Measurements from ENCODE around the gene SLC22A8.
"Not testable (repeated sequence)": the region's sequence is repeated elsewhere in the genome, so short reads cannot be mapped to it uniquely, and the experiment has no call there.

The SLC22A8 gene

DNA sequence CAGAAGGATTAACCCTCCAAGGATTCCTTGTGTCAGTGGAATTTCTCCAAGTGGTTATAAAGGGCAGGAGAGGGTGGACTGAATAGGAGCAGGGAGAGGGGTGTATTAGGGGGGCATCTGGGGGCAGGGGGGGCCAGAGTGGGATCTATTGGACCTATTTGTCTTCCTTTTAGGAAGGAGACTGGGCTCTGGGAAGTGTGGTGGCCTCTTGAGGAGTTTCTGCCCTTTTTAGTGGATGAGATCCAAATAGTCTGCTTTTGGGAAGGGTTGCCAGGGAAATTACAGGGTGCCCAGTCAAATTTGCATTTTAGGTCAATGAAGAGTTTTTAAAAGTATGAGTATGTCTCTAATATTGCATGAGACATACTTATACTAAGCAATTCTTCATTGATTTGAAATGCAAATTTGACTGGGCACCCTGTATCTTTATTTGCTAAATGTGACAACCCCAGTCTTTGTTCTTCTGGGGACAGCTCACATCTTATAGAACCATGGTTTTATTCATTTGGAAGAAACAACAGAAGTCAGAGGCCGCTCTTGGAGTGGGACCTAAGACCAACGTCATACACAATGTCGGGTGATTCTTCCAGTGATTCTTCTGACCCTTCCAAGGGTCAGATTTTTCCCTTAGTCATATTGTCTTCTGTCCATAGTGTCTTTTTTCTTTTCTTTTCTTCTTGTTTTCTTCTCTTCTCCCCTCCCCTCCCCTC, 30.4 kb downstream of the SLC22A8 start:
- DNase-seq (ENCODE audit: low read depth), result no peak

GRCh38 chr11:62984451-62984991, 31.1 kb downstream of the SLC22A8 start, which contains the start of gene SLC22A6:
Gene SLC22A6, minus strand, starts transcription at chr11:62984967. Its CDS starts 277 bp downstream, at chr11:62984690.
- DNase-seq (ENCODE audit: low read depth), result no peak

DNA sequence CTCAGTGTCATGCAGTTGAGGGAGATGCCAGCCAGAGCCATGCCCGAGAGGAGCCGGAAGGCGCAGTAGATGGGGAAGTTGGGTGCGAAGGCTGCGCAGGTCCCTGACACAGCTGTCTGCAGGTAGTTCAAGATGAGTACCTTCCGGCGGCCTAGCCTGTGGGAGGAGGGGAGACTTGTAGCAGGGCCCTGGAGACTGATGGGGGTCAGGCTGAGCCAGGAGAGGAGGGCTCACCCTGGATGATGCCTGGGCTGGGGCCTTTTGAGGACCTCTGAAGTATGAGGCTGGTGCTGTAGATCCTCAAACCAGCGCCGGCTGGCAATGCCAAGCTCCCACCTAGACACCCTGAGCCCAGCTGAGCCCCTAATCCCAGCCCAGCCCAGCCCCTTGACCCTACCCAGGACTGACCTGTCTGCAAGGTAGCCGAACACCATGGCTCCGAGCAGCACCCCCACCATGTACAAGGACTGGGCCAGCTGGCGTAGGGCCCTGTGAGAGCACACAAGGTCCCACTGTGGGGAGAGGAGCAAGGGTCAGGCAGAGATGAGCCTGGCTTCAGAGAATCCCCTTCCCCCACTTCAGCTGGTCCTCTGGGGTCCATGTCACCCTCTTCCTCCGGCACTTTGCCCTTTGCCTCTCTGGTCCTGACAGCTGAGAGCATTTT, 32.0 kb downstream of the SLC22A8 start:
- DNase-seq (ENCODE audit: low read depth), result no peak

- DNase-seq (ENCODE audit: low read depth), result no peak
Measured at GRCh38 chr11:62981743-62982142, 33.9 kb downstream of the SLC22A8 start.

- DNase-seq (ENCODE audit: low read depth), result no peak
Measured at GRCh38 chr11:62980133-62980760, 35.4 kb downstream of the SLC22A8 start.

GRCh38 chr11:62976109-62976508, 39.5 kb downstream of the SLC22A8 start:
- no peak for DNase-seq (ENCODE audit: low read depth)

- DNase-seq (ENCODE audit: low read depth), result peak; percentile 10
Measured at GRCh38 chr11:62974848-62975522, 40.7 kb downstream of the SLC22A8 start.

DNA sequence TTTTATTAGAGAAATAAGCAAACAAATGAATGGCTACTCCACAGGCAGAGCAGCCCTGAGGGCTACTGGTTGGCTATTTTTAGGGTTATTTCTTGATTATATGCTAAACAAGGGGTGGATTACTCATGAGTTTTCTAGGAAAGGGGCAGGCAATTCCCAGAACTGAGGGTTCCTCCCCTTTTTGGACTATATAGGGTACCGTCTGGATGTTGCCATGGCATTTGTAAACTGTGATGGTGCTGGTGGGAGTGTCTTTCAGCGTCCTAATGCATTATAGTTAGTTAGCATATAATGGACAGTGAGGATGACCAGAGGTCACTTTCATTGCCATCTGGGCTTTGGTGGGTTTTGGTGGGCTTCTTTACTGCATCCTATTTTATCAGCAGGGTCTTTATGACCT, 50.1 kb downstream of the SLC22A8 start:
- no peak for DNase-seq (ENCODE audit: low read depth)

- DNase-seq (ENCODE audit: low read depth), result no peak
Measured at GRCh38 chr11:62962391-62962790, 53.2 kb downstream of the SLC22A8 start.

GRCh38 chr11:62961017-62961570, 54.5 kb downstream of the SLC22A8 start:
- DNase-seq (ENCODE audit: low read depth), result no peak

GRCh38 chr11:62959422-62959980, 56.1 kb downstream of the SLC22A8 start:
- no peak for DNase-seq (ENCODE audit: low read depth)

- DNase-seq (ENCODE audit: low read depth), result no peak
Measured at GRCh38 chr11:62958547-62959421, 56.9 kb downstream of the SLC22A8 start.

- DNase-seq (ENCODE audit: low read depth), result no peak
Measured at GRCh38 chr11:62957147-62957546, 58.5 kb downstream of the SLC22A8 start.

DNA sequence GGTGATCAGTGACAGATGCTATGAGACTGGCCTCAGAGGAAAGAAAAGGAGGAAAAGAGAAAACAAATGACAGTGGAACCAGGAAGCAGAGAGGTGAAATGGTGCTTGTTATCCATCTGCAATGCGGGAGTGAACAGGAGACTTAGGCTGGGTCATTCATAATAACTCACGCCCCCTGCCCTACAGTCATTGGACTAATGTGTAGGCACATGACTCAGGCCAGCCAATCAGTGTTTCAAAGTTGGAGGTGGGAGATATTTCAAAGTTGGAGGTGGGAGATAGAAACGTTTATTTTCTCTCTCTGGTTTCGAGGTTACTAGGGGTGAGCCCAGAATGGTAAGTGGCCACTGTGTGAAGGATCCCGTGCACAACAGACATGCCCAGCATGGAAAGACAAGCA, 61.2 kb downstream of the SLC22A8 start:
- DNase-seq (ENCODE audit: low read depth), result no peak

DNA sequence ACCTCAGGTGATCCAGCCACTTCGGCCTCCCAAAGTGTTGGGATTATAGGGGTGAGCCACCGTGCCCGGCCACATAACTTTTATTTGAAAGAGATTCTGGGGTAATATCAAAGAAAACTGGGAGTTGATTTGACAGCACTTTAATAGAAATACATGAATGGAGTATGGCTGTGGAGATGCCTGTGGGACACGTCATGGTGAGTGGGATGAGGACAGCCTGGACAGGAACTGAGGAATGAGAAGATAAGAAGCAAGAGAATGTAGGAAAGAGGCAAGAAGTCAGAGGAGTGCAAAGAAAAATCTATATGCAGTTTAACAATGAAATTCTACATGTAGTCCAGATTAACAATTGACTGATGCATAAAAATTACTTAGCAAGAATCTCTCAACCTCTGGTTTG, 61.8 kb downstream of the SLC22A8 start:
- no peak for DNase-seq (ENCODE audit: low read depth)

DNA sequence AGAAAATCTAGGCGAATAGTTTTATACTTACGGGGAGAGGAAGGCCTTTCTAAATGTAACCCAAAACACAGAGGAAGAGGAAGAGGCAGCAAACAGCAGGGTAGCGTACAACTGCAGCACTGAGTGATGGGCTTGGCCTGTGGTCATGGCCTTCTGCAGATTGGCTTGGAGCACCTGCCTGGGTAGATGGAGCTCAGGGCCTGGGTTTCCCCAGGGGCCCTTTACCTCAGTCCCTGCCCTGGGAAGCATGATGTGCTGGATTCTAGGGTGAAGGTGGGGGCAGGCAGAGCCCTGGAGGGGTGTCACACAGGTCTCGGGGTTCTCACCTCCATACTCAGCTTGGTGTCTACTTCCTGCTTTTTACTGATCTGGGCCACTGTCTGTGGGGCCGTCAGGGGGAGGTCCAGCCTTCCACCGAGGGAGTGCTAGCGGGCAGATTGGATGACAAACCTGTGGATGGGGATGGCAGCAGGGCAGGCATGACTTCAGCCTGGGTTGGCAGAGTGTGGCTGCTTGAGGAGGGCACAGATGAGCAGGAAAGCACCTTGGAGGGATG, 66.8 kb downstream of the SLC22A8 start:
- no peak for DNase-seq (ENCODE audit: low read depth)

GRCh38 chr11:62945538-62945937, 70.1 kb downstream of the SLC22A8 start:
- not testable (repeated sequence) for DNase-seq (ENCODE audit: low read depth)
